WTC11 (cell line): Measurements from ENCODE around the gene MX1. TPM values are rescaled to one million over a fixed set of nuclear protein-coding genes. Genes with fewer than 3 reads are reported as not detected.

ENCODE experiments used
- ATAC-seq: fragments of 200-7000 bp; cut with Tn5 transposase; 2 replicates; pipeline ENCODE4 v1.10.0; 2021; ENCODE audit warnings: mild to moderate bottlenecking, moderate library complexity
- CTCF ChIA-PET: fragments of 300-600 bp; sonication (Branson Sonifier 250); formaldehyde crosslinking; loops from one replicate; lab custom pipeline; 2021; ENCODE audit warnings: antibody characterized with exemption; lab: Charles Lee
- POLR2A ChIA-PET: fragments of 350-600 bp; sonication (Branson Sonifier 250); formaldehyde crosslinking; loops from one replicate; lab custom pipeline; 2021; ENCODE audit warnings: antibody characterized with exemption; lab: Charles Lee
- DNase-seq: peaks from one replicate; pipeline ENCODE4 v3.0.0; 2021; ENCODE audit warnings: low spot score
- H3K27ac Mint-ChIP-seq: 2 replicates; pipeline ENCODE4 v1.8.0; 2021; ENCODE audit warnings: mixed read lengths
- H3K27me3 Mint-ChIP-seq: 2 replicates; pipeline ENCODE4 v1.8.0; 2021; ENCODE audit warnings: low read depth, mild to moderate bottlenecking, moderate library complexity, mixed read lengths
- H3K36me3 Mint-ChIP-seq: 2 replicates; pipeline ENCODE4 v1.8.0; 2021; ENCODE audit warnings: mixed read lengths
- H3K4me1 Mint-ChIP-seq: 2 replicates; pipeline ENCODE4 v1.8.0; 2022; ENCODE audit warnings: mixed read lengths
- H3K4me3 Mint-ChIP-seq: 2 replicates; pipeline ENCODE4 v1.8.0; 2021; ENCODE audit warnings: mild to moderate bottlenecking, moderate library complexity, mixed read lengths
- H3K9me3 Mint-ChIP-seq: 2 replicates; pipeline ENCODE4 v1.8.0; 2021; ENCODE audit warnings: mixed read lengths
- CBFB ChIP-seq: sonication (generic); formaldehyde crosslinking; IDR thresholded peaks from 2 replicates; pipeline ENCODE4 v1.8.1; 2022; ENCODE audit warnings: mild to moderate bottlenecking, low read depth, missing genetic modification reagents
- FOXJ3 ChIP-seq: sonication (generic); formaldehyde crosslinking; IDR thresholded peaks from 2 replicates; pipeline ENCODE4 v1.9.0; 2021; ENCODE audit warnings: missing genetic modification reagents, mild to moderate bottlenecking, borderline replicate concordance
- JAZF1 ChIP-seq: fragments of 250-450 bp; sonication (Bioruptor Pico); IDR thresholded peaks from 2 replicates; pipeline ENCODE4 v1.9.0; 2021; ENCODE audit warnings: moderate library complexity, mild to moderate bottlenecking, inconsistent platforms
- TEAD1 ChIP-seq: sonication (generic); formaldehyde crosslinking; IDR thresholded peaks from 2 replicates; pipeline ENCODE4 v1.8.0; 2022; ENCODE audit warnings: mild to moderate bottlenecking, missing genetic modification reagents
- ZNF671 ChIP-seq: fragments of 250-450 bp; sonication (Bioruptor Pico); IDR thresholded peaks from 2 replicates; pipeline ENCODE4 v1.8.0; 2021; ENCODE audit warnings: mild to moderate bottlenecking
- total RNA-seq: library from RNA; stranded (reverse); gene quantifications from 3 replicates; pipeline ENCODE4 v1.2.3, GENCODE V29; 2021
- TF ChIP-seq, protein P1 (sequence below): sonication (generic); formaldehyde crosslinking; conservative IDR thresholded peaks from 2 replicates; pipeline ENCODE4 v1.8.1; 2023; ENCODE audit warnings: mild to moderate bottlenecking, low read depth, missing genetic modification reagents, moderate library complexity
- TF ChIP-seq, protein P2 (sequence below): sonication (generic); formaldehyde crosslinking; IDR thresholded peaks from 2 replicates; pipeline ENCODE4 v1.8.0; 2022; ENCODE audit warnings: mild to moderate bottlenecking, missing genetic modification reagents
- TF ChIP-seq, protein P3 (sequence below): sonication (generic); formaldehyde crosslinking; IDR thresholded peaks from 2 replicates; pipeline ENCODE4 v1.8.0; 2022; ENCODE audit warnings: mild to moderate bottlenecking, missing genetic modification reagents
- TF ChIP-seq, protein P4 (sequence below): sonication (generic); formaldehyde crosslinking; IDR thresholded peaks from 2 replicates; pipeline ENCODE4 v1.8.0; 2022; ENCODE audit warnings: mild to moderate bottlenecking, missing genetic modification reagents
- TF ChIP-seq, protein P5 (sequence below): fragments of 250-450 bp; sonication (Bioruptor Pico); IDR thresholded peaks from 2 replicates; pipeline ENCODE4 v1.9.0; 2021; ENCODE audit warnings: mild to moderate bottlenecking
- TF ChIP-seq, protein P6 (sequence below): fragments of 250-450 bp; sonication (Bioruptor Pico); IDR thresholded peaks from 2 replicates; pipeline ENCODE4 v1.9.0; 2021; ENCODE audit warnings: mild to moderate bottlenecking
- TF ChIP-seq, protein P7 (sequence below): sonication (generic); formaldehyde crosslinking; IDR thresholded peaks from 2 replicates; pipeline ENCODE4 v1.8.1; 2022; ENCODE audit warnings: mild to moderate bottlenecking, missing genetic modification reagents, moderate library complexity, borderline replicate concordance
- TF ChIP-seq, protein P8 (sequence below): sonication (generic); formaldehyde crosslinking; IDR thresholded peaks from 2 replicates; pipeline ENCODE4 v1.8.1; 2023; ENCODE audit warnings: mild to moderate bottlenecking, missing genetic modification reagents, moderate library complexity
- TF ChIP-seq, protein P9 (sequence below): sonication (generic); formaldehyde crosslinking; IDR thresholded peaks from 2 replicates; pipeline ENCODE4 v1.8.1; 2022; ENCODE audit warnings: low read depth, missing genetic modification reagents, borderline replicate concordance

The MX1 gene
- total RNA-seq, 1 experiment from 2014 or later: 3.6 TPM

DNA sequence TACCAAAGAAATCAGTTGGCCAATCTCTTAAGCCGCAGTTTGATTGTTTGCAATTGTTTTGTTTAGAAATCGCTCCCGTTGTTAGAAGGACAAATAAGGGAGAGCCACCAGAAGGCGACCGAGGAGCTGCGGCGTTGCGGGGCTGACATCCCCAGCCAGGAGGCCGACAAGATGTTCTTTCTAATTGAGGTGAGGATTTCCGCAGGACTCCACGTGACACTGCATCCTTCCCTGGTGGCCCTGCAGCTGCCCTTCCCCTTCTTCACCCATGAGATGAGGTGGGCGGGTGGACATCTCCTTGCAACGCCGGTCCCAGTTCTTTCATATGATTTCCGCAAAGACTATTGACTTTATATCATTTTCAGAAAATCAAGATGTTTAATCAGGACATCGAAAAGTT lies 27.2 kb upstream of the MX1 start (continued):
- TF ChIP-seq CBFB (CRISPR knock-in tag): no peak
- TF ChIP-seq, protein P1, sequence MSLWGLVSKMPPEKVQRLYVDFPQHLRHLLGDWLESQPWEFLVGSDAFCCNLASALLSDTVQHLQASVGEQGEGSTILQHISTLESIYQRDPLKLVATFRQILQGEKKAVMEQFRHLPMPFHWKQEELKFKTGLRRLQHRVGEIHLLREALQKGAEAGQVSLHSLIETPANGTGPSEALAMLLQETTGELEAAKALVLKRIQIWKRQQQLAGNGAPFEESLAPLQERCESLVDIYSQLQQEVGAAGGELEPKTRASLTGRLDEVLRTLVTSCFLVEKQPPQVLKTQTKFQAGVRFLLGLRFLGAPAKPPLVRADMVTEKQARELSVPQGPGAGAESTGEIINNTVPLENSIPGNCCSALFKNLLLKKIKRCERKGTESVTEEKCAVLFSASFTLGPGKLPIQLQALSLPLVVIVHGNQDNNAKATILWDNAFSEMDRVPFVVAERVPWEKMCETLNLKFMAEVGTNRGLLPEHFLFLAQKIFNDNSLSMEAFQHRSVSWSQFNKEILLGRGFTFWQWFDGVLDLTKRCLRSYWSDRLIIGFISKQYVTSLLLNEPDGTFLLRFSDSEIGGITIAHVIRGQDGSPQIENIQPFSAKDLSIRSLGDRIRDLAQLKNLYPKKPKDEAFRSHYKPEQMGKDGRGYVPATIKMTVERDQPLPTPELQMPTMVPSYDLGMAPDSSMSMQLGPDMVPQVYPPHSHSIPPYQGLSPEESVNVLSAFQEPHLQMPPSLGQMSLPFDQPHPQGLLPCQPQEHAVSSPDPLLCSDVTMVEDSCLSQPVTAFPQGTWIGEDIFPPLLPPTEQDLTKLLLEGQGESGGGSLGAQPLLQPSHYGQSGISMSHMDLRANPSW: no peak
- TF ChIP-seq, protein P2, sequence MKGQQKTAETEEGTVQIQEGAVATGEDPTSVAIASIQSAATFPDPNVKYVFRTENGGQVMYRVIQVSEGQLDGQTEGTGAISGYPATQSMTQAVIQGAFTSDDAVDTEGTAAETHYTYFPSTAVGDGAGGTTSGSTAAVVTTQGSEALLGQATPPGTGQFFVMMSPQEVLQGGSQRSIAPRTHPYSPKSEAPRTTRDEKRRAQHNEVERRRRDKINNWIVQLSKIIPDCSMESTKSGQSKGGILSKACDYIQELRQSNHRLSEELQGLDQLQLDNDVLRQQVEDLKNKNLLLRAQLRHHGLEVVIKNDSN (CRISPR knock-in tag): no peak
- TF ChIP-seq, protein P3, sequence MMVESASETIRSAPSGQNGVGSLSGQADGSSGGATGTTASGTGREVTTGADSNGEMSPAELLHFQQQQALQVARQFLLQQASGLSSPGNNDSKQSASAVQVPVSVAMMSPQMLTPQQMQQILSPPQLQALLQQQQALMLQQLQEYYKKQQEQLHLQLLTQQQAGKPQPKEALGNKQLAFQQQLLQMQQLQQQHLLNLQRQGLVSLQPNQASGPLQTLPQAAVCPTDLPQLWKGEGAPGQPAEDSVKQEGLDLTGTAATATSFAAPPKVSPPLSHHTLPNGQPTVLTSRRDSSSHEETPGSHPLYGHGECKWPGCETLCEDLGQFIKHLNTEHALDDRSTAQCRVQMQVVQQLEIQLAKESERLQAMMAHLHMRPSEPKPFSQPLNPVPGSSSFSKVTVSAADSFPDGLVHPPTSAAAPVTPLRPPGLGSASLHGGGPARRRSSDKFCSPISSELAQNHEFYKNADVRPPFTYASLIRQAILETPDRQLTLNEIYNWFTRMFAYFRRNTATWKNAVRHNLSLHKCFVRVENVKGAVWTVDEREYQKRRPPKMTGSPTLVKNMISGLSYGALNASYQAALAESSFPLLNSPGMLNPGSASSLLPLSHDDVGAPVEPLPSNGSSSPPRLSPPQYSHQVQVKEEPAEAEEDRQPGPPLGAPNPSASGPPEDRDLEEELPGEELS (CRISPR knock-in tag): no peak

DNA sequence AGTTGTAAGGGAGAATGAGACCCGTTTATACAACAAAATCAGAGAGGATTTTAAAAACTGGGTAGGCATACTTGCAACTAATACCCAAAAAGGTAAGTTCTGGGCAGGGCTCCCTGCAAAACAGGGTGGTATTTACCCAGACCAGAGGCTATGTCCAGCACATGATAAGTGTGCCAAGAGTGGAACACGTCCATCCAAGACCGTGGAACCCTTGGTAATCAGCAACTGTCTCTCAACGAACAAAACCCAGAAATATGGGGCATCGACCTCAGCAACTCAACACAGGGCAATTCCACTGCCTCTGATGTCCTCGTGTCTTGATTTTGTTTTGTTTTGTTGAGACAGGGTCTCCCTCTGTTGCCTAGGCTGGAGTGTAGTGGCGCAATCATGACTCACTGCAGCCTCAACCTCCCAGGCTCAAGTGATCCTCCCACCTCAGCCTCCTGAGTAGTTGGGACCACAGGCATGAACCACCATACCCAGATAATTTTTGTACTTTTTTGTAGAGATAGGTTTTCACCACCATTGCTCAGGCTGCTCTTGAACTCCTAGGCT lies 26.7 kb upstream of the MX1 start:
- Mint-ChIP-seq H3K27ac (no peak overlapping the region), H3K27me3 (no peaks in the 10 kb centered on the region; the same call in 1 of the 2 replicates), H3K4me3 (no peak overlapping the region), H3K36me3 (no peaks in the 10 kb centered on the region), H3K4me1 (peaks cover 16% of the 10 kb centered on the region), H3K9me3 (peaks cover under 1% of the 10 kb centered on the region)
- DNase-seq (no peak), ATAC-seq (no peak)
- TF ChIP-seq, protein P4, sequence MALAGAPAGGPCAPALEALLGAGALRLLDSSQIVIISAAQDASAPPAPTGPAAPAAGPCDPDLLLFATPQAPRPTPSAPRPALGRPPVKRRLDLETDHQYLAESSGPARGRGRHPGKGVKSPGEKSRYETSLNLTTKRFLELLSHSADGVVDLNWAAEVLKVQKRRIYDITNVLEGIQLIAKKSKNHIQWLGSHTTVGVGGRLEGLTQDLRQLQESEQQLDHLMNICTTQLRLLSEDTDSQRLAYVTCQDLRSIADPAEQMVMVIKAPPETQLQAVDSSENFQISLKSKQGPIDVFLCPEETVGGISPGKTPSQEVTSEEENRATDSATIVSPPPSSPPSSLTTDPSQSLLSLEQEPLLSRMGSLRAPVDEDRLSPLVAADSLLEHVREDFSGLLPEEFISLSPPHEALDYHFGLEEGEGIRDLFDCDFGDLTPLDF: no peak
- TF ChIP-seq ZNF671 (no peak), JAZF1 (CRISPR knock-in tag) (no peak), TEAD1 (no peak), CBFB (CRISPR knock-in tag) (no peak), FOXJ3 (no peak)
- TF ChIP-seq, protein P5, sequence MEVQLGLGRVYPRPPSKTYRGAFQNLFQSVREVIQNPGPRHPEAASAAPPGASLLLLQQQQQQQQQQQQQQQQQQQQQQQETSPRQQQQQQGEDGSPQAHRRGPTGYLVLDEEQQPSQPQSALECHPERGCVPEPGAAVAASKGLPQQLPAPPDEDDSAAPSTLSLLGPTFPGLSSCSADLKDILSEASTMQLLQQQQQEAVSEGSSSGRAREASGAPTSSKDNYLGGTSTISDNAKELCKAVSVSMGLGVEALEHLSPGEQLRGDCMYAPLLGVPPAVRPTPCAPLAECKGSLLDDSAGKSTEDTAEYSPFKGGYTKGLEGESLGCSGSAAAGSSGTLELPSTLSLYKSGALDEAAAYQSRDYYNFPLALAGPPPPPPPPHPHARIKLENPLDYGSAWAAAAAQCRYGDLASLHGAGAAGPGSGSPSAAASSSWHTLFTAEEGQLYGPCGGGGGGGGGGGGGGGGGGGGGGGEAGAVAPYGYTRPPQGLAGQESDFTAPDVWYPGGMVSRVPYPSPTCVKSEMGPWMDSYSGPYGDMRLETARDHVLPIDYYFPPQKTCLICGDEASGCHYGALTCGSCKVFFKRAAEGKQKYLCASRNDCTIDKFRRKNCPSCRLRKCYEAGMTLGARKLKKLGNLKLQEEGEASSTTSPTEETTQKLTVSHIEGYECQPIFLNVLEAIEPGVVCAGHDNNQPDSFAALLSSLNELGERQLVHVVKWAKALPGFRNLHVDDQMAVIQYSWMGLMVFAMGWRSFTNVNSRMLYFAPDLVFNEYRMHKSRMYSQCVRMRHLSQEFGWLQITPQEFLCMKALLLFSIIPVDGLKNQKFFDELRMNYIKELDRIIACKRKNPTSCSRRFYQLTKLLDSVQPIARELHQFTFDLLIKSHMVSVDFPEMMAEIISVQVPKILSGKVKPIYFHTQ (CRISPR knock-in tag): no peak
- TF ChIP-seq, protein P6, sequence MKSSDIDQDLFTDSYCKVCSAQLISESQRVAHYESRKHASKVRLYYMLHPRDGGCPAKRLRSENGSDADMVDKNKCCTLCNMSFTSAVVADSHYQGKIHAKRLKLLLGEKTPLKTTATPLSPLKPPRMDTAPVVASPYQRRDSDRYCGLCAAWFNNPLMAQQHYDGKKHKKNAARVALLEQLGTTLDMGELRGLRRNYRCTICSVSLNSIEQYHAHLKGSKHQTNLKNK: no peak
- TF ChIP-seq, protein P7, sequence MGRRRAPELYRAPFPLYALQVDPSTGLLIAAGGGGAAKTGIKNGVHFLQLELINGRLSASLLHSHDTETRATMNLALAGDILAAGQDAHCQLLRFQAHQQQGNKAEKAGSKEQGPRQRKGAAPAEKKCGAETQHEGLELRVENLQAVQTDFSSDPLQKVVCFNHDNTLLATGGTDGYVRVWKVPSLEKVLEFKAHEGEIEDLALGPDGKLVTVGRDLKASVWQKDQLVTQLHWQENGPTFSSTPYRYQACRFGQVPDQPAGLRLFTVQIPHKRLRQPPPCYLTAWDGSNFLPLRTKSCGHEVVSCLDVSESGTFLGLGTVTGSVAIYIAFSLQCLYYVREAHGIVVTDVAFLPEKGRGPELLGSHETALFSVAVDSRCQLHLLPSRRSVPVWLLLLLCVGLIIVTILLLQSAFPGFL (CRISPR knock-in tag): no peak
- TF ChIP-seq, protein P8, sequence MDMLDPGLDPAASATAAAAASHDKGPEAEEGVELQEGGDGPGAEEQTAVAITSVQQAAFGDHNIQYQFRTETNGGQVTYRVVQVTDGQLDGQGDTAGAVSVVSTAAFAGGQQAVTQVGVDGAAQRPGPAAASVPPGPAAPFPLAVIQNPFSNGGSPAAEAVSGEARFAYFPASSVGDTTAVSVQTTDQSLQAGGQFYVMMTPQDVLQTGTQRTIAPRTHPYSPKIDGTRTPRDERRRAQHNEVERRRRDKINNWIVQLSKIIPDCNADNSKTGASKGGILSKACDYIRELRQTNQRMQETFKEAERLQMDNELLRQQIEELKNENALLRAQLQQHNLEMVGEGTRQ (CRISPR knock-in tag): no peak
- TF ChIP-seq, protein P3 (CRISPR knock-in tag): no peak
- TF ChIP-seq, protein P2 (CRISPR knock-in tag): no peak
- TF ChIP-seq, protein P9, sequence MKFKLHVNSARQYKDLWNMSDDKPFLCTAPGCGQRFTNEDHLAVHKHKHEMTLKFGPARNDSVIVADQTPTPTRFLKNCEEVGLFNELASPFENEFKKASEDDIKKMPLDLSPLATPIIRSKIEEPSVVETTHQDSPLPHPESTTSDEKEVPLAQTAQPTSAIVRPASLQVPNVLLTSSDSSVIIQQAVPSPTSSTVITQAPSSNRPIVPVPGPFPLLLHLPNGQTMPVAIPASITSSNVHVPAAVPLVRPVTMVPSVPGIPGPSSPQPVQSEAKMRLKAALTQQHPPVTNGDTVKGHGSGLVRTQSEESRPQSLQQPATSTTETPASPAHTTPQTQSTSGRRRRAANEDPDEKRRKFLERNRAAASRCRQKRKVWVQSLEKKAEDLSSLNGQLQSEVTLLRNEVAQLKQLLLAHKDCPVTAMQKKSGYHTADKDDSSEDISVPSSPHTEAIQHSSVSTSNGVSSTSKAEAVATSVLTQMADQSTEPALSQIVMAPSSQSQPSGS: no peak
- POLR2A ChIA-PET: no interaction called here
- CTCF ChIA-PET: interaction anchor here (1.0 kb wide), 1 partner anchor 12 kb away, joined by 3 read pairs; no protein-coding TSS in a partner anchor
